ENCODE results near the gene GSAP. TPM values are rescaled to one million over a fixed set of nuclear protein-coding genes. Genes with fewer than 3 reads are reported as not detected.
A peak's percentile ranks its signal among the peaks of the same experiment; 100 is the strongest.

The GSAP gene
- total RNA-seq, 4 donors from 2014 or later = 20.8 to 29.1 (median 24.4) TPM

DNA sequence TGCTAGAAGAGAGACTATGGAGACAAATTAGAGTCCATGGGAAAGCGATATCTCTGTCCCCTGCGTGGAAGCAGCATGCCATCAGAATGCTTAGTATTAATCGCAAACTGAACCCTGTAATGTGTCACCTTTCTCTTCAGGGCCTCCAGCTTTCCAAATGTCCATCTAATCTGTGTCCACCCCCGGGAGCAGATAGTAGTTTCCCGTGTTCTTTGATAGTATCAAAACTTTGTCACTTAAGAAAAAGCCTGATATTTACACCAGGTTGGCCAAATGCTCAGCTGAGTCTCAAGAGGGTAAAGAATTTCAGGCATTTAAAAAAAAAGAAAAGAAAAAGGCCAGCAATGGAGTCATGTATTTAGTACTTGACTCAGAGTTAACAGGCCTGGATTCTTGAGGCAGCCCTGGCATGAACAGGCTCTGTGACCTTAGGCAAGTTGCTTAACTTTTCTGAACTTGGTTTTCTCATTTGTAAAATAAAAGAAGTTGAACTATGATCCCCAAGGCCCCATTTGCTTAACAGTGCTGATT lies 10.4 kb upstream of the GSAP start:
- no peak for DNase-seq (ENCODE audit: low spot score)
- ATAC-seq (ENCODE audit: low FRiP score) = peak; percentile 27
- TF ChIP-seq, protein P1, sequence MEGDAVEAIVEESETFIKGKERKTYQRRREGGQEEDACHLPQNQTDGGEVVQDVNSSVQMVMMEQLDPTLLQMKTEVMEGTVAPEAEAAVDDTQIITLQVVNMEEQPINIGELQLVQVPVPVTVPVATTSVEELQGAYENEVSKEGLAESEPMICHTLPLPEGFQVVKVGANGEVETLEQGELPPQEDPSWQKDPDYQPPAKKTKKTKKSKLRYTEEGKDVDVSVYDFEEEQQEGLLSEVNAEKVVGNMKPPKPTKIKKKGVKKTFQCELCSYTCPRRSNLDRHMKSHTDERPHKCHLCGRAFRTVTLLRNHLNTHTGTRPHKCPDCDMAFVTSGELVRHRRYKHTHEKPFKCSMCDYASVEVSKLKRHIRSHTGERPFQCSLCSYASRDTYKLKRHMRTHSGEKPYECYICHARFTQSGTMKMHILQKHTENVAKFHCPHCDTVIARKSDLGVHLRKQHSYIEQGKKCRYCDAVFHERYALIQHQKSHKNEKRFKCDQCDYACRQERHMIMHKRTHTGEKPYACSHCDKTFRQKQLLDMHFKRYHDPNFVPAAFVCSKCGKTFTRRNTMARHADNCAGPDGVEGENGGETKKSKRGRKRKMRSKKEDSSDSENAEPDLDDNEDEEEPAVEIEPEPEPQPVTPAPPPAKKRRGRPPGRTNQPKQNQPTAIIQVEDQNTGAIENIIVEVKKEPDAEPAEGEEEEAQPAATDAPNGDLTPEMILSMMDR (IDR thresholded peaks at IDR 0.05) = no peak

DNA sequence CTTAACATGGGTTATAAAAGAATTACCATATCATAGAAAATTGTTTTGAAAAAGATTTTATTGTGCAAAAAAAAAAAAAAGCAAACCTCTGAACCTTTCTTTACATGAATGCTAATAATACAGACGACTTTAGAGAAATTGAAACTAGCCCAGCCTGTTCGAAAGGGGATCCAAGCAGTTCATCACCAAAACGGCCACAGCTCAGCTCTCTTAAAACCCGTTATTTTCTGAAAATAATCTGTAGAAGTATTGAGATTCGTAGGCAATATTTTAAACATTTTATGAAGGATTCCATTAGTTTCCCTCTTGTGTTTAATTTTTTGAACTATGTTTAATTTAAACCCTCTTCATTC lies 9.9 kb upstream of the GSAP start:
- ATAC-seq (ENCODE audit: low FRiP score) = no peak
- TF ChIP-seq, protein P1 (IDR thresholded peaks at IDR 0.05) = no peak

DNA sequence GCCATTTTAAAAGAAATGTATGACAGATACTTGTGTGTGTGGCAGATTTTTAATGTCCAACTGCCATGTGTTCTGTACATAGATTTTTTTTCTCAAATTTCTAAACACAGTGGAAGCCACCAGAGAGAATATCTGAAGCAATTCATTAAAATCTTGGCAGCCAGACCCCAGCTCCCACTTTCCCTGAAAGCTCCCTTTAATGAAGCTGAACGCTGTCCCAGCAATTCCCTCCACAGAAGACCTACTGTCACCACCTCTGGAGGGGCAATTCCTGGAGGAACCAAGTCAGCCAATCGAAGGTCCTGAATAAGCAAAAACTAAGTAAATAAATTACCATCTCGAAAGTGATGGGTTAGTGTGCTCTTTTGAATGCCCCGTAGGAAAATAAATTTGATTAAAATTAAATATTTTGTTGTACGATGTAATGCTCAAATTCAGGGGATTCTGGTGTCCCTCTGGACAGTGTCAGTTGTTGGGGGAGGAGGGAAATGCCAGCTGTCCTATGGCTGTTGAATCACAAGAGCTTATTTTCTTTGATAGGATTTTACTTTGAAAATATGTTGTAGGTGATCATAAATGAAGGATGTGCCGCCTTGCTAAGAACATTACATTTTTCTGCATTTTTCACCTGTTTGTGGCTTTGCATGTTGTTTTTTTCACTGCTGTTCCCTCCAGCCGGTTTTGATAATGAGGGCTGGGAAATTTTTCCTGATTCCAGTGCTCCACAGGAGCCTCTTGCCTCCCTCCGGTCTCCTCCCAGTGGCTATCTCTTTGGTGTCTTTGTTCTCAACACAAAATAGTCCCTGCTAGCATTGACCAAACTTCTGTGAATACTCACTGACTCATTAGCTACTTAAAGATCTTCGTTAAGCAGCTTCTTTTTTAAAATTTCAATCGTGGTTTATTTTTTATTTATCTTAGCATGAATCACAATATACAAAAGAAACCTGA lies 9.2 kb upstream of the GSAP start:
- TF ChIP-seq, protein P1 (IDR thresholded peaks at IDR 0.05) = no peak
- no peak for ATAC-seq (ENCODE audit: low FRiP score)
- DNase-seq (ENCODE audit: low spot score) = no peak

More for the DNA sequence above, 9.9 kb upstream of the GSAP start:
- no peak for DNase-seq (ENCODE audit: low spot score)

DNA sequence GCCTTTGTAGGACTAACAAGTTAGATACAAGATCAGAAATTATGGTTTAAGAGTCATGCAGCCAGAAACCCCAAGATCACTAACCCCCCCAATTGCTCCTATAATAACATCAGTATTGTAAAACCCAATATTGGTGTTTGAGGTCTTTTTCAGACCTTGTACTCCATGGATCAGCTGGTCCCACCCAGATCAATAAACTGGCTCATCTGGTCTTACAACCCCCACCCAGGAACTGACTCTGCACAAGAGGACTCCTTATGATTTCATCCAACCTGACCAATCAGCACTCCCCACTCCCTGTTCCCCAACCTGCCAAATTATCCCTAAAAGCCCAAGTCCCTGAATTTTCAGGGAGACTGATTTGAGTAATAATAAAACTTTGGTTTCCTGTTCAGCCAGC lies 6.4 kb upstream of the GSAP start:
- no peak for DNase-seq (ENCODE audit: low spot score)
- TF ChIP-seq, protein P1 (IDR thresholded peaks at IDR 0.05) = no peak
- no peak for ATAC-seq (ENCODE audit: low FRiP score)

DNA sequence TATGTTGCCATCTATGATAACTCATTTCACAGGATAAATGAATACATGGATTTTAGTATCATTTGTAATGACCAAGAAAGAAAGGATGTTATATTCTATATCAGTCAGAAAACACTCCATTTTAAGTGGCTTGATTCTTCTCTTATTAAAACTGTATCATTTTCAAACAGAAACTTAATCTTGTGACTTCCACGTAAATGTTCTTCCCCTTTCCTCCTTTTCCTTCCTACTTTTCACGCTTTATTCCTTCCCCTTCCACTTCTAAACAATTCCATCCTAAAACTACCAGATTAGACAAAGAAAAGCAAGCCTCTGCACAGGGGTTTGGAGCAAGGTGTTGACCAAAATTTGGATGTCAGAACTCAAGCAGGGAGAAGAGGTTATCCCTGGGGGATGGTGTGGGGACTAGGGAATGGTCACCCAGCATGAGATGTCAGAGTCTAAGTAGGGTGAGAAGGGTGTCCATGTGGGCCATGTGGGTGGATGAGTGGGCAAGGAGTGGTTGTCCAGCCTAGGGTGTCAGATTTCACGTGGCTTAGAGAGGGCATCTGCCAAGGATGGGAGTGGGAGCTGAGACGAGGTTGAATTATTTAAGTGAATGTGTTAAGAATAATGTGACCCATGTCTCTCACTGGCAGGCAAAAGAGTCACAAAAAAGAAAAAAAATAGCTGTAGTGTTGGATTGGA lies 5.0 kb upstream of the GSAP start:
- TF ChIP-seq, protein P1 (IDR thresholded peaks at IDR 0.05) = no peak
- DNase-seq (ENCODE audit: low spot score) (no peak), ATAC-seq (ENCODE audit: low FRiP score) (no peak)

DNA sequence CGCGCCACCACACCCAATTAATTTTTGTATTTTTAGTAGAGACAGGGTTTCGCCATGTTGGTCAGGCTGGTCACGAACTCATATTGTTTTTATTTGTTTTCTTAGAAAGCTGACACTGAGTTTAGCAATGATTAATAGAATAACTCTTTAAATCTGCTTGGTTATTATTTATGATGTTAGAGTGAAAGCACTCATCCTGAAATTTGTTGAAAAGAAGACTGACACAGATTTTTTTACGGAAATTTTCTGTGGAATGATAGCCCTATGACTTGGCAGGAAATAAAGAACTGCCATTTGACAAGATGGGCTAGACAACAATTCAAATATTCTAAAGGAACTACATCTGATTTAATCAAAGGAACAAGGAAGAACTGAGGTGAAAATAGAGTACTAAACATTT lies 4.3 kb upstream of the GSAP start:
- ATAC-seq (ENCODE audit: low FRiP score) (no peak), DNase-seq (ENCODE audit: low spot score) (no peak)
- TF ChIP-seq, protein P1 (IDR thresholded peaks at IDR 0.05) = no peak

All from omental fat pad (tissue), 4 donors.